LHCN-M2 (cell line): ENCODE data around the gene SPRR4. TPM values are rescaled to one million over a fixed set of nuclear protein-coding genes. Genes with fewer than 3 reads are reported as not detected.
"Not testable (repeated sequence)": the region's sequence is repeated elsewhere in the genome, so short reads cannot be mapped to it uniquely, and the experiment has no call there.

Experiments
- DNase-seq: peaks from one replicate; pipeline ENCODE4 v3.0.0-alpha.2; 2012; ENCODE audit warnings: low read depth
- total RNA-seq: library from RNA; depleted of rRNA; stranded (reverse); fragments of >200 nt; gene quantifications from 2 replicates; pipeline ENCODE4 v1.2.3, GENCODE V29; 2014; rRNA removed

The SPRR4 gene
- total RNA-seq, 1 experiment from 2014 or later, result not detected

DNA sequence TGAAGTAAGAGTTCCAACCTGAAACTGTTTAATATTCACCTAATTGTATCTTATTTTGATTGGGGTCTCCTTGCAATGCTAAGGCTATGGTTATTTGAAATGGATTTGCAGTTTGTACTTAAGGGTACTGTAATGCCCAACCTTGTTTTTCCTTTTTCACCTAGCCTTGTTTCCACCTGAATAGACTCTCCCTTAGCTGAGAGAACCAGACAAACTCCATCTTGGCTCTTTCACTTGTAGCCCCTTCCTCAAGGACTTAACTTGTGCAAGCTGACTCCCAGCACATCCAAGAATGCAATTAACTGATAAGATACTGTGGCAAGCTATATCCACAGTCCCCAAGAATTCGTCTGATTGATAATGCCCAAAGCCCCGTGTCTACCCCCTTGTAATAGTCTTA, 51.4 kb downstream of the SPRR4 start:
- DNase-seq, result not testable (repeated sequence)

Other genes with a start within 250 kb of the SPRR4 start
- 0.13 TPM in 1 of 2 replicates, not detected in the other for gene KPRP, start 212.6 kb upstream of the SPRR4 start, total RNA-seq
- gene LCE1F, start 195.5 kb upstream of the SPRR4 start, total RNA-seq, result not detected in 2 replicates
- not detected in 2 replicates for gene LCE1E, start 184.4 kb upstream of the SPRR4 start, total RNA-seq
- gene LCE1D, start 173.9 kb upstream of the SPRR4 start, total RNA-seq, result not detected in 2 replicates
- not detected in 2 replicates for gene LCE1C, start 164.0 kb upstream of the SPRR4 start, total RNA-seq
- gene LCE1B, start 158.7 kb upstream of the SPRR4 start, total RNA-seq, result not detected in 2 replicates
- not detected in 2 replicates for gene LCE1A, start 143.2 kb upstream of the SPRR4 start, total RNA-seq
- not detected in 2 replicates for gene LCE6A, start 127.8 kb upstream of the SPRR4 start, total RNA-seq
- gene LCE7A, start 110.7 kb upstream of the SPRR4 start, total RNA-seq, result not detected in 2 replicates
- not detected in 2 replicates for gene SMCP, start 92.3 kb upstream of the SPRR4 start, total RNA-seq
- not detected in 2 replicates for gene IVL, start 62.1 kb upstream of the SPRR4 start, total RNA-seq
- gene SPRR5, start 23.4 kb upstream of the SPRR4 start, total RNA-seq, result not detected in 2 replicates
- not detected in 2 replicates for gene SPRR1A, start 13.4 kb downstream of the SPRR4 start, total RNA-seq
- not detected in 2 replicates for gene SPRR3, start 31.1 kb downstream of the SPRR4 start, total RNA-seq
- not detected in 2 replicates for gene SPRR1B, start 60.6 kb downstream of the SPRR4 start, total RNA-seq
- not detected in 2 replicates for gene SPRR2D, start 70.5 kb downstream of the SPRR4 start, total RNA-seq
- gene SPRR2A, start 86.9 kb downstream of the SPRR4 start, total RNA-seq, result not detected in 2 replicates
- not detected in 2 replicates for gene SPRR2B, start 101.0 kb downstream of the SPRR4 start, total RNA-seq
- gene SPRR2E, start 123.9 kb downstream of the SPRR4 start, total RNA-seq, result not detected in 2 replicates
- gene SPRR2F, start 142.9 kb downstream of the SPRR4 start, total RNA-seq, result not detected in 2 replicates
- not detected in 2 replicates for gene SPRR2G, start 180.2 kb downstream of the SPRR4 start, total RNA-seq
- gene LELP1, start 232.8 kb downstream of the SPRR4 start, total RNA-seq, result not detected in 2 replicates
- gene PRR9, start 246.9 kb downstream of the SPRR4 start, total RNA-seq, result not detected in 2 replicates